DND-41 (cell line): ENCODE data around the gene NTM.

Experiments used
- ATAC-seq: fragments of 200-7000 bp; cut with Tn5 transposase; 3 replicates; pipeline ENCODE4 v1.9.1; 2021; ENCODE audit warnings: low read depth; ENCODE audit not compliant: insufficient read depth
- DNase-seq: peaks from one replicate; pipeline ENCODE4 v3.0.0-alpha.2; 2020
- H2AFZ ChIP-seq: 2 replicates; pipeline ENCODE4 v1.6.0; 2012; ENCODE audit warnings: low read depth, low read length
- H3K27ac ChIP-seq: 2 replicates; pipeline ENCODE4 v1.5.1; 2012; ENCODE audit warnings: low read length, inconsistent platforms
- H3K27me3 ChIP-seq: fragments of 200-600 bp; sonication (generic); 2 replicates; pipeline ENCODE4 v1.6.0; 2012; ENCODE audit warnings: low read length, mild to moderate bottlenecking, inconsistent platforms; ENCODE audit not compliant: insufficient read depth, poor library complexity
- H3K36me3 ChIP-seq: 2 replicates; pipeline ENCODE4 v1.5.1; 2012; ENCODE audit warnings: low read length, inconsistent platforms; ENCODE audit not compliant: insufficient read depth
- H3K4me1 ChIP-seq: 2 replicates; pipeline ENCODE4 v1.5.1; 2012; ENCODE audit warnings: mild to moderate bottlenecking, low read length; ENCODE audit not compliant: insufficient read depth
- H3K4me2 ChIP-seq: 2 replicates; pipeline ENCODE4 v1.6.0; 2012; ENCODE audit warnings: mild to moderate bottlenecking, moderate library complexity, low read length, inconsistent platforms; ENCODE audit not compliant: insufficient read depth
- H3K4me3 ChIP-seq, 2 experiments: fragments of 200-600 bp in 1 of 2; shearing (Covaris generic) in 1 of 2; 2 replicates each; pipeline ENCODE4 v1.5.1; 2012 to 2016; ENCODE audit warnings: inconsistent platforms in 2 of 2, low read length in 2 of 2, mild to moderate bottlenecking in 2 of 2, low read depth in 1 of 2, moderate library complexity in 1 of 2
- H3K79me2 ChIP-seq: 2 replicates; pipeline ENCODE4 v1.6.0; 2012; ENCODE audit warnings: low read length, inconsistent platforms; ENCODE audit not compliant: insufficient read depth
- H3K9ac ChIP-seq: 2 replicates; pipeline ENCODE4 v1.6.0; 2012; ENCODE audit warnings: low read depth, mild to moderate bottlenecking, inconsistent platforms, low read length, moderate library complexity
- H3K9me3 ChIP-seq: 2 replicates; pipeline ENCODE4 v1.5.1; 2012; ENCODE audit warnings: low read length, moderate library complexity, mild to moderate bottlenecking, inconsistent platforms; ENCODE audit not compliant: insufficient read depth, severe bottlenecking
- H4K20me1 ChIP-seq: 2 replicates; pipeline ENCODE4 v1.6.0; 2012; ENCODE audit warnings: low read length; ENCODE audit not compliant: insufficient read depth
- EZH2 ChIP-seq: IDR thresholded peaks from 3 replicates; pipeline ENCODE4 v1.6.1; 2012; ENCODE audit warnings: borderline replicate concordance, low read depth, mild to moderate bottlenecking, moderate library complexity, low read length, inconsistent platforms; ENCODE audit not compliant: severe bottlenecking
- TF ChIP-seq, protein P1 (sequence below): IDR thresholded peaks from 2 replicates; pipeline ENCODE4 v1.5.1; 2012; ENCODE audit warnings: borderline replicate concordance, low read length, moderate library complexity, mild to moderate bottlenecking; ENCODE audit not compliant: poor library complexity, severe bottlenecking; ENCODE audit errors: extremely low read depth

Gene NTM

GRCh38 chr11:132352497-132352896, 982.1 kb downstream of the NTM start:
- TF ChIP-seq, protein P1, sequence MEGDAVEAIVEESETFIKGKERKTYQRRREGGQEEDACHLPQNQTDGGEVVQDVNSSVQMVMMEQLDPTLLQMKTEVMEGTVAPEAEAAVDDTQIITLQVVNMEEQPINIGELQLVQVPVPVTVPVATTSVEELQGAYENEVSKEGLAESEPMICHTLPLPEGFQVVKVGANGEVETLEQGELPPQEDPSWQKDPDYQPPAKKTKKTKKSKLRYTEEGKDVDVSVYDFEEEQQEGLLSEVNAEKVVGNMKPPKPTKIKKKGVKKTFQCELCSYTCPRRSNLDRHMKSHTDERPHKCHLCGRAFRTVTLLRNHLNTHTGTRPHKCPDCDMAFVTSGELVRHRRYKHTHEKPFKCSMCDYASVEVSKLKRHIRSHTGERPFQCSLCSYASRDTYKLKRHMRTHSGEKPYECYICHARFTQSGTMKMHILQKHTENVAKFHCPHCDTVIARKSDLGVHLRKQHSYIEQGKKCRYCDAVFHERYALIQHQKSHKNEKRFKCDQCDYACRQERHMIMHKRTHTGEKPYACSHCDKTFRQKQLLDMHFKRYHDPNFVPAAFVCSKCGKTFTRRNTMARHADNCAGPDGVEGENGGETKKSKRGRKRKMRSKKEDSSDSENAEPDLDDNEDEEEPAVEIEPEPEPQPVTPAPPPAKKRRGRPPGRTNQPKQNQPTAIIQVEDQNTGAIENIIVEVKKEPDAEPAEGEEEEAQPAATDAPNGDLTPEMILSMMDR, result no peak
- TF ChIP-seq EZH2, result no peak

DNA sequence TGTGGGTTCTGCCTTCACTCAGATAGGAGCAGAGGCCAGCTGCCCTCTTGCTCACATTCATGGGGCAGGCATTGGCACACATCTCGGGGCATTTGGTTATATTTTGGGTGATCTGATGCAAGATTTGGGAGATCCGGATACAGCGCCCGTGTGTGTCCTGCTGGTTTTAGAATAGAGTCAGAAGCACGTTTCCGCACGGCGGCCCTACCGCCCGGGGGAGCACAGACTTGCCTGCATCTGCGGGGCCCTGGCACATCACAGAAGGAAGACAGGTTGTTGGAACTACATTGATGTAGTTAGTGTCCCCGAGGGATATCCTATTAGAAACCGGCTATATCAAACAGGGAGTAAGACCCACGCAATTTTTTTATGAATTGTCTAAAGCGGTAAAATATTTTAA, 982.8 kb downstream of the NTM start:
- Histone ChIP-seq H3K36me3 (no peaks in the 10 kb centered on the region), H3K79me2 (no peaks in the 10 kb centered on the region), H3K9ac (no peak overlapping the region), H3K27me3 (peaks cover 16% of the 10 kb centered on the region), H3K27ac (no peak overlapping the region), H3K9me3 (no peaks in the 10 kb centered on the region), H3K4me3 (no peak overlapping the region), H3K4me2 (no peak overlapping the region), H4K20me1 (no peaks in the 10 kb centered on the region), H2AFZ (no peak overlapping the region), H3K4me1 (no peaks in the 10 kb centered on the region)
- no peak for TF ChIP-seq EZH2
- TF ChIP-seq, protein P1, result no peak
- DNase-seq (no peak), ATAC-seq (no peak)

More at GRCh38 chr11:132352497-132352896, 982.1 kb downstream of the NTM start:
- Histone ChIP-seq H3K4me1 (no peaks in the 10 kb centered on the region), H3K9me3 (no peaks in the 10 kb centered on the region), H3K79me2 (no peaks in the 10 kb centered on the region), H3K27me3 (peaks cover 16% of the 10 kb centered on the region), H3K27ac (no peak overlapping the region), H3K36me3 (no peaks in the 10 kb centered on the region), H3K4me3 (no peak overlapping the region), H4K20me1 (no peaks in the 10 kb centered on the region), H2AFZ (no peak overlapping the region), H3K9ac (no peak overlapping the region), H3K4me2 (no peak overlapping the region)
- ATAC-seq (no peak), DNase-seq (no peak)

DNA sequence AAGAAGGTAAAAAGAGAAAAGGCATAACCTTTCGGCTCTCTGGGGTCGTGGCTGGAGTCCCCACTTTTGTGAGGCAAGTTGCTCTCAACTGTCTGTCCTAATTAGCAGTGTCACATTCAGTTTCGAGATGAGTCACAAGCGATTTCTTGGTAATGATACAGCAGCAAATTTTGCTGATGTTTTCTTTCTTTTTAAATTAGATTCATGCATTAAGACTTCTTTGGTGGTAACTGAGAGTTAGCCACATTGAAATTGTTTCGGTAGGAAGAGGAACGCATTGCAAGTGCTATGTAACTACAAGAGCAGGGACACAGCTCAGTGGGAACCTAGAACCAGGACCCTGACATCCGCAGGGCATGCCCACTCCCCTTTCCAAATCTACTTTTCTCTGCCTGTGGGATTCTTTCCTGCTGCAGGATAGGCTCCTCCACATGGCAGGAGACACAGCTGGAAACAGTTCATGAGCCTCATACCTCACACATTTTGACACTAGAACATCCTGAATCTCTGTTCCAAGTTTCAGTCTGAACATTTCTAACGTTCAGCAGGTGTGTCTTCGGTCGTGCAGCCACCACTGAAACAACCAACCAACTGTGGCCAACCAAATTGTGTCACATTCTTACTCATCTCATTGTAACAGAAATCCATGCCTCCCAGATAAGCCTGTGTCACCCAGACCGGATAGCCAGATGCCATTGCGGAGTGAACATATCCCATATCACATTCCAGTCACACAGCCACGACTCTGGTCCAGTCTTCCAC, 987.6 kb downstream of the NTM start:
- no peak overlapping the region for H3K27ac ChIP-seq
- H3K27me3 ChIP-seq, result peaks cover 18% of the 10 kb centered on the region
- H3K4me2 ChIP-seq, result no peak overlapping the region
- no peaks in the 10 kb centered on the region for H4K20me1 ChIP-seq
- H3K4me3 ChIP-seq, result no peak overlapping the region
- H3K9ac ChIP-seq, result no peak overlapping the region
- ATAC-seq (no peak), DNase-seq (no peak)
- TF ChIP-seq, protein P1, result no peak
- TF ChIP-seq EZH2, result no peak
- H2AFZ ChIP-seq, result no peak overlapping the region
- no peaks in the 10 kb centered on the region for H3K9me3 ChIP-seq
- no peaks in the 10 kb centered on the region for H3K4me1 ChIP-seq
- H3K36me3 ChIP-seq, result no peaks in the 10 kb centered on the region
- no peaks in the 10 kb centered on the region for H3K79me2 ChIP-seq
